ENCODE measurements around the gene BMP3.

BMP3 gene

GRCh38 chr4:81049330-81049729 lies 18.8 kb downstream of the BMP3 start (continued):
- TF ChIP-seq ZNF624 (tag by site-specific recombination; IDR thresholded peaks at IDR 0.05) (no peak), ZNF530 (tag by site-specific recombination; IDR thresholded peaks at IDR 0.05; ENCODE audit: low read depth) (no peak)

DNA sequence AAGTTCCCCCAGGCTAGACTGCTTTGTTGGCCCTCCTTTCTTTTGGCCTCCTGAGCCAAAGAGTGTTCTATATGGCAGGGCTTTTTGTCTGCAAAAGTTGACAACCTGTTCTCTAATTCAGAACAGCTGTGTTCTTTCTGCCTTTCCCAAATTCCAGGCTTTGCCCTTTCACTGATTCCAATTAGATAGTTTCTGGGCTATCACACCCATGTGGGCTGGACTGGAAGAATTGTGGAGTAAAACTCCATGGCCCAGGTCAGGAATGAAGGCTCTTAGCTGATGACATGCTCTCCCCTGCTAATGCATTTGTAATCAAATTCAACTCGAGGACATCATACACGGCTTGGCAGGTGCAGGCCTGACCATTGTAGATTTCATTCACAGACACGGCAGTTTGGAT lies 19.4 kb downstream of the BMP3 start:
- Histone ChIP-seq H3K9me3 (ENCODE audit: control insufficient read depth, insufficient read depth, low read depth, low read length) (no peaks in the 10 kb centered on the region), H3K4me3 (ENCODE audit: low read depth, low read length) (no peak overlapping the region), H3K36me3 (ENCODE audit: control insufficient read depth in 2 of 2, insufficient read depth in 1 of 2, low read length in 2 of 2) (no peaks in the 10 kb centered on the region), H3K27ac (ENCODE audit: extremely low read depth, low read depth, low read length) (no peak overlapping the region), H3K4me1 (ENCODE audit: control insufficient read depth, insufficient read depth, low read length) (no peaks in the 10 kb centered on the region)
- POLR2A ChIA-PET = no interaction called here
- CTCF ChIA-PET = interaction anchor here (0.7 to 2.9 kb wide), 3 partner anchors 9 to 690 kb away, joined by 3 to 13 read pairs (median 4); no protein-coding TSS in a partner anchor
- TF ChIP-seq ZNF624 (tag by site-specific recombination; IDR thresholded peaks at IDR 0.05) (no peak), ZNF660 (tag by site-specific recombination; IDR thresholded peaks at IDR 0.05) (no peak), ZNF280C (tag by site-specific recombination; IDR thresholded peaks at IDR 0.05) (no peak), ZBTB11 (tag by site-specific recombination; conservative IDR thresholded peaks at IDR 0.05; ENCODE audit: low read depth) (no peak), TRIM28 (IDR thresholded peaks at IDR 0.05; ENCODE audit: borderline replicate concordance, low read length) (no peak), EGR2 (tag by site-specific recombination; IDR thresholded peaks at IDR 0.05; ENCODE audit: low read depth) (no peak), ZNF585B (tag by site-specific recombination; IDR thresholded peaks at IDR 0.05) (no peak), ZFHX2 (tag by site-specific recombination; conservative IDR thresholded peaks at IDR 0.05) (no peak), HOXD13 (CRISPR knock-in tag; IDR thresholded peaks at IDR 0.05; ENCODE audit: borderline replicate concordance) (no peak), BCL11A (tag by site-specific recombination; IDR thresholded peaks at IDR 0.05; ENCODE audit: low read depth) (no peak), ZNF354C (tag by site-specific recombination; IDR thresholded peaks at IDR 0.05; ENCODE audit: borderline replicate concordance, low read depth) (no peak), HOXA7 (CRISPR knock-in tag; IDR thresholded peaks at IDR 0.05; ENCODE audit: borderline replicate concordance) (no peak), PBX3 (CRISPR knock-in tag; IDR thresholded peaks at IDR 0.05) (no peak), ZNF16 (tag by site-specific recombination; IDR thresholded peaks at IDR 0.05; ENCODE audit: low read depth) (no peak)
- TF ChIP-seq, protein P1, sequence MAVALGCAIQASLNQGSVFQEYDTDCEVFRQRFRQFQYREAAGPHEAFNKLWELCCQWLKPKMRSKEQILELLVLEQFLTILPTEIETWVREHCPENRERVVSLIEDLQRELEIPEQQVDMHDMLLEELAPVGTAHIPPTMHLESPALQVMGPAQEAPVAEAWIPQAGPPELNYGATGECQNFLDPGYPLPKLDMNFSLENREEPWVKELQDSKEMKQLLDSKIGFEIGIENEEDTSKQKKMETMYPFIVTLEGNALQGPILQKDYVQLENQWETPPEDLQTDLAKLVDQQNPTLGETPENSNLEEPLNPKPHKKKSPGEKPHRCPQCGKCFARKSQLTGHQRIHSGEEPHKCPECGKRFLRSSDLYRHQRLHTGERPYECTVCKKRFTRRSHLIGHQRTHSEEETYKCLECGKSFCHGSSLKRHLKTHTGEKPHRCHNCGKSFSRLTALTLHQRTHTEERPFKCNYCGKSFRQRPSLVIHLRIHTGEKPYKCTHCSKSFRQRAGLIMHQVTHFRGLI (tag by site-specific recombination; IDR thresholded peaks at IDR 0.05) = no peak
- TF ChIP-seq, protein P2, sequence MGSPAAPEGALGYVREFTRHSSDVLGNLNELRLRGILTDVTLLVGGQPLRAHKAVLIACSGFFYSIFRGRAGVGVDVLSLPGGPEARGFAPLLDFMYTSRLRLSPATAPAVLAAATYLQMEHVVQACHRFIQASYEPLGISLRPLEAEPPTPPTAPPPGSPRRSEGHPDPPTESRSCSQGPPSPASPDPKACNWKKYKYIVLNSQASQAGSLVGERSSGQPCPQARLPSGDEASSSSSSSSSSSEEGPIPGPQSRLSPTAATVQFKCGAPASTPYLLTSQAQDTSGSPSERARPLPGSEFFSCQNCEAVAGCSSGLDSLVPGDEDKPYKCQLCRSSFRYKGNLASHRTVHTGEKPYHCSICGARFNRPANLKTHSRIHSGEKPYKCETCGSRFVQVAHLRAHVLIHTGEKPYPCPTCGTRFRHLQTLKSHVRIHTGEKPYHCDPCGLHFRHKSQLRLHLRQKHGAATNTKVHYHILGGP (tag by site-specific recombination; IDR thresholded peaks at IDR 0.05) = no peak
- TF ChIP-seq, protein P3, sequence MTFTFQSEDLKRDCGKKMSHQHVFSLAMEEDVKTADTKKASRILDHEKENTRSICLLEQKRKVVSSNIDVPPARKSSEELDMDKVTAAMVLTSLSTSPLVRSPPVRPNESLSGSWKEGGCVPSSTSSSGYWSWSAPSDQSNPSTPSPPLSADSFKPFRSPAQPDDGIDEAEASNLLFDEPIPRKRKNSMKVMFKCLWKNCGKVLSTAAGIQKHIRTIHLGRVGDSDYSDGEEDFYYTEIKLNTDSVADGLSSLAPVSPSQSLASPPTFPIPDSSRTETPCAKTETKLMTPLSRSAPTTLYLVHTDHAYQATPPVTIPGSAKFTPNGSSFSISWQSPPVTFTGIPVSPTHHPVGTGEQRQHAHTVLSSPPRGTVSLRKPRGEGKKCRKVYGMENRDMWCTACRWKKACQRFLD (tag by site-specific recombination; IDR thresholded peaks at IDR 0.05) = no peak
- TF ChIP-seq, protein P4, sequence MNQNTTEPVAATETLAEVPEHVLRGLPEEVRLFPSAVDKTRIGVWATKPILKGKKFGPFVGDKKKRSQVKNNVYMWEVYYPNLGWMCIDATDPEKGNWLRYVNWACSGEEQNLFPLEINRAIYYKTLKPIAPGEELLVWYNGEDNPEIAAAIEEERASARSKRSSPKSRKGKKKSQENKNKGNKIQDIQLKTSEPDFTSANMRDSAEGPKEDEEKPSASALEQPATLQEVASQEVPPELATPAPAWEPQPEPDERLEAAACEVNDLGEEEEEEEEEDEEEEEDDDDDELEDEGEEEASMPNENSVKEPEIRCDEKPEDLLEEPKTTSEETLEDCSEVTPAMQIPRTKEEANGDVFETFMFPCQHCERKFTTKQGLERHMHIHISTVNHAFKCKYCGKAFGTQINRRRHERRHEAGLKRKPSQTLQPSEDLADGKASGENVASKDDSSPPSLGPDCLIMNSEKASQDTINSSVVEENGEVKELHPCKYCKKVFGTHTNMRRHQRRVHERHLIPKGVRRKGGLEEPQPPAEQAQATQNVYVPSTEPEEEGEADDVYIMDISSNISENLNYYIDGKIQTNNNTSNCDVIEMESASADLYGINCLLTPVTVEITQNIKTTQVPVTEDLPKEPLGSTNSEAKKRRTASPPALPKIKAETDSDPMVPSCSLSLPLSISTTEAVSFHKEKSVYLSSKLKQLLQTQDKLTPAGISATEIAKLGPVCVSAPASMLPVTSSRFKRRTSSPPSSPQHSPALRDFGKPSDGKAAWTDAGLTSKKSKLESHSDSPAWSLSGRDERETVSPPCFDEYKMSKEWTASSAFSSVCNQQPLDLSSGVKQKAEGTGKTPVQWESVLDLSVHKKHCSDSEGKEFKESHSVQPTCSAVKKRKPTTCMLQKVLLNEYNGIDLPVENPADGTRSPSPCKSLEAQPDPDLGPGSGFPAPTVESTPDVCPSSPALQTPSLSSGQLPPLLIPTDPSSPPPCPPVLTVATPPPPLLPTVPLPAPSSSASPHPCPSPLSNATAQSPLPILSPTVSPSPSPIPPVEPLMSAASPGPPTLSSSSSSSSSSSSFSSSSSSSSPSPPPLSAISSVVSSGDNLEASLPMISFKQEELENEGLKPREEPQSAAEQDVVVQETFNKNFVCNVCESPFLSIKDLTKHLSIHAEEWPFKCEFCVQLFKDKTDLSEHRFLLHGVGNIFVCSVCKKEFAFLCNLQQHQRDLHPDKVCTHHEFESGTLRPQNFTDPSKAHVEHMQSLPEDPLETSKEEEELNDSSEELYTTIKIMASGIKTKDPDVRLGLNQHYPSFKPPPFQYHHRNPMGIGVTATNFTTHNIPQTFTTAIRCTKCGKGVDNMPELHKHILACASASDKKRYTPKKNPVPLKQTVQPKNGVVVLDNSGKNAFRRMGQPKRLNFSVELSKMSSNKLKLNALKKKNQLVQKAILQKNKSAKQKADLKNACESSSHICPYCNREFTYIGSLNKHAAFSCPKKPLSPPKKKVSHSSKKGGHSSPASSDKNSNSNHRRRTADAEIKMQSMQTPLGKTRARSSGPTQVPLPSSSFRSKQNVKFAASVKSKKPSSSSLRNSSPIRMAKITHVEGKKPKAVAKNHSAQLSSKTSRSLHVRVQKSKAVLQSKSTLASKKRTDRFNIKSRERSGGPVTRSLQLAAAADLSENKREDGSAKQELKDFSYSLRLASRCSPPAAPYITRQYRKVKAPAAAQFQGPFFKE (tag by site-specific recombination; IDR thresholded peaks at IDR 0.05; ENCODE audit: borderline replicate concordance) = no peak
